Fibroblast of the conjunctiva (primary cell): ENCODE results near the gene RAPGEF4.
"Not testable (repeated sequence)": the region's sequence is repeated elsewhere in the genome, so short reads cannot be mapped to it uniquely, and the experiment has no call there.

Experiments used
- DNase-seq: peaks from one replicate; pipeline ENCODE4 v3.0.0-alpha.2; 2010; ENCODE audit warnings: low read depth

The RAPGEF4 gene

GRCh38 chr2:173037245-173038120, 301.8 kb downstream of the RAPGEF4 start:
- DNase-seq: no peak

- not testable (repeated sequence) for DNase-seq
Observed at GRCh38 chr2:173038257-173038656, 302.6 kb downstream of the RAPGEF4 start.

GRCh38 chr2:173040729-173041128, 305.1 kb downstream of the RAPGEF4 start:
- no peak for DNase-seq

GRCh38 chr2:173043476-173043875, 307.8 kb downstream of the RAPGEF4 start:
- no peak for DNase-seq

- no peak for DNase-seq
Observed at GRCh38 chr2:173043897-173044519, 308.4 kb downstream of the RAPGEF4 start.

- no peak for DNase-seq
Observed at GRCh38 chr2:173044686-173045085, 309.0 kb downstream of the RAPGEF4 start.

GRCh38 chr2:173045181-173045580, 309.5 kb downstream of the RAPGEF4 start:
- DNase-seq: no peak

GRCh38 chr2:173048522-173048896, 312.9 kb downstream of the RAPGEF4 start:
- no peak for DNase-seq

- peak; percentile 98 for DNase-seq
Observed at GRCh38 chr2:173048897-173049661, 313.4 kb downstream of the RAPGEF4 start.

GRCh38 chr2:173049831-173050230, 314.2 kb downstream of the RAPGEF4 start:
- DNase-seq: no peak

GRCh38 chr2:173050684-173051083, 315.0 kb downstream of the RAPGEF4 start:
- DNase-seq: no peak

GRCh38 chr2:173051463-173052215, 316.0 kb downstream of the RAPGEF4 start:
- no peak for DNase-seq

- DNase-seq: no peak
Observed at GRCh38 chr2:173053043-173053699, 317.5 kb downstream of the RAPGEF4 start.

- DNase-seq: no peak
Observed at GRCh38 chr2:173054466-173054865, 318.8 kb downstream of the RAPGEF4 start.

- no peak for DNase-seq
Observed at GRCh38 chr2:173056705-173057364, 321.2 kb downstream of the RAPGEF4 start.

GRCh38 chr2:173058097-173058496, 322.5 kb downstream of the RAPGEF4 start:
- no peak for DNase-seq

GRCh38 chr2:173058673-173059072, 323.0 kb downstream of the RAPGEF4 start:
- no peak for DNase-seq

GRCh38 chr2:173059292-173059691, 323.6 kb downstream of the RAPGEF4 start:
- no peak for DNase-seq

- DNase-seq: no peak
Observed at GRCh38 chr2:173059971-173060461, 324.4 kb downstream of the RAPGEF4 start.

- peak; percentile 43 for DNase-seq
Observed at GRCh38 chr2:173062801-173063200, 327.2 kb downstream of the RAPGEF4 start.
